ENCODE results near the gene SLC19A2.

SLC19A2 gene

DNA sequence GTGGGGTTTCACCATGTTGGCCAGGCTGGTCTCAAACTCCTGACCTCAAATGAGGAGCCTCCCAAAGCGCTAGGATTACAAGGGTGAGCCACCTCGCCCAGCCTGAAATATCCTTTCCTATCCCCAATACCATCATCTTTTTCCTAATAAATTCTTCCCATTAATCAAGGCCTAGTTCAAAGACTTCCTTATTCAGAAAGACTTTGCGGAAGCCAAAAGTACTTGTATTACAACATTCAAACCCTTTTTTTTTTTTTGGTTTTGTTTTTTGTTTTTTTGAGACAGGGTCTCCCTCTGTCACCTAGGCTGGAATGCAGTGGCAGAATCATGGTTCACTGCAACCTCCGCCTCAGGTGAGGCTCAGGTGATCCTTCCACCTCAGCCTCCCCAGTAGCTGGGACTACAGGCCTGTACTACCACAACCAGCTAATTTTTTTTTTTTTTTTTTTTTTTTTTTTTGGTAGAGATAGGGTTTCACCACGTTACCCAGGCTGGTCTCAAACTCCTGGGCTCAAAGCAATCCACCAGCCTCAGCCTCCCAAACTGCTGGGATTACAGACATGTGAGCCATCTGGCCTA, 7.6 kb downstream of the SLC19A2 start:
- H3K9me3 ChIP-seq, result no peaks in the 10 kb centered on the region
- no peak overlapping the region for H3K4me3 ChIP-seq
- peaks cover 43% of the 10 kb centered on the region for H3K4me1 ChIP-seq
- DNase-seq (ENCODE audit: low spot score in 2 of 2), result no peak
- H3K36me3 ChIP-seq (replicated peaks), result no peaks in the 10 kb centered on the region; the same call in 1 of the 2 replicates
- in situ Hi-C loops (cut with MboI; ENCODE audit: low sequenced_read_pairs), result no loop called here
- no peaks in the 10 kb centered on the region for H3K27me3 ChIP-seq (ENCODE audit: low read depth)

DNA sequence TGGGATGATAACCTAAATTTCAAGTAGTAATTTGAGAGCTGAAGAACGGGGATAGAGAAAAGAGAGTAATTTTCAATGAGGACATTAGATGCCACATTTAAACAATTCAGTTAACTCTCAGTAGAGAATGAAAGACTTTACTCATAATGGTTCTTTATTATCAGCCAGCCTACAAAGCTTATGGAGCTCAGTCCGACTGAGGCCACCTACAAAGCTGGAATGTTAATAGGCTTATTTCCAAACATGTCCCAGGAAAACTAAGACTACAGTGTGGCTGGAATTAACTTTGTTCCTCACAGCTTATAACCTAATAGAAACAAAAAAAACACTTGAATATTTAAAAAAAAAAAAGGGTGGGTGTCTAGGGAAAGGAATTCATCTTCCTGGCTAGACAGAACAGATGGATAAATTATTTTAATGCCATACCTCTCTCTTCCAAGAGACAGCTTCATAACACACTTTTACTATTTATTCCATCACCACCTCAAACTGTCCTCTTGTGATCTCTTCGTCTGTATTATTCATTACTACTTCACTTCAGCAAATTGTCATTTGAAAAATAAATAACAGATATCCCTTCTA, 9.8 kb downstream of the SLC19A2 start:
- H3K27me3 ChIP-seq (ENCODE audit: low read depth), result no peaks in the 10 kb centered on the region
- H3K9me3 ChIP-seq, result no peaks in the 10 kb centered on the region
- H3K4me1 ChIP-seq, result peaks cover 28% of the 10 kb centered on the region
- DNase-seq (ENCODE audit: low spot score in 2 of 2), result peak in 1 of 2 experiments; percentile 51
- no peaks in the 10 kb centered on the region; the same call in 1 of the 2 replicates for H3K36me3 ChIP-seq (replicated peaks)
- in situ Hi-C loops (cut with MboI; ENCODE audit: low sequenced_read_pairs), result no loop called here
- H3K4me3 ChIP-seq, result no peak overlapping the region

DNA sequence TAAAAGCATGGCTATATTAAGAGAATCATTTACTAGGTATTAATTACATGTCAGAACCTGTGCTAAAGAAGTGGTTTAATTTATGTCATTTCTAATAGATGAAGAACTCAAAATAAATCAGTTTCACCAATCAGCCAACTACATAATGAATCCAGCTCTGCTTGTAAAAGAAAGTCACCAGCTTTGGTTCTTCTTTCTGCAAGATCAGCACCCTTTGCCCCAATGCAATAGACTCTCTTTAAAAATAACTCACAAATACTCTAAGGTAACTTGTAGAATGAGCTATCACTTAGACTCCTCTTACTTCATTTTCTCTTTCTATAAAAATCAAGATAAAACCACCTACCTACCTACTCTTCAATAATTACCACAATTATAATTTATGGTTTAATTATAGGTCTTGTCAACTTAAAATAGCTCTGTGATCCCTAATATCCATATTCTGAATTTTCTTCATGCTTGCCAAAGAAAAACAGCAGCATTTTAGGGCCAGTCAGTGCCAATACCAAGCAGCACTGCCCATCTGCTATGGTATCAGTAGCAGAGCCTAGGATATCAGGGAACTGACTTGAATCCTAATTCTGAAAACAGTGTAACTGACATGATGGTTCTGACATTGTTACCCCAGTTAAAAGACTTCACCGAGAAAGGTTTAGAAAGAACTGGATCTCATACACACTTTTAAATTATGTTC, 11.3 kb downstream of the SLC19A2 start:
- in situ Hi-C loops (cut with MboI; ENCODE audit: low sequenced_read_pairs), result no loop called here
- no peak for DNase-seq (ENCODE audit: low spot score in 2 of 2)

GRCh38 chr1:169473347-169473746, 12.4 kb downstream of the SLC19A2 start:
- Histone ChIP-seq H3K27me3 (ENCODE audit: low read depth) (no peaks in the 10 kb centered on the region), H3K9me3 (no peaks in the 10 kb centered on the region), H3K36me3 (replicated peaks) (peaks cover 4% of the 10 kb centered on the region; the same call in 1 of the 2 replicates), H3K4me3 (no peak overlapping the region), H3K4me1 (peaks cover 11% of the 10 kb centered on the region)
- in situ Hi-C loops (cut with MboI; ENCODE audit: low sequenced_read_pairs), result no loop called here
- DNase-seq (ENCODE audit: low spot score in 2 of 2), result no peak

More for the DNA sequence above, 11.3 kb downstream of the SLC19A2 start:
- no peaks in the 10 kb centered on the region; the same call in 1 of the 2 replicates for H3K36me3 ChIP-seq (replicated peaks)
- no peaks in the 10 kb centered on the region for H3K27me3 ChIP-seq (ENCODE audit: low read depth)
- H3K4me1 ChIP-seq, result peaks cover 17% of the 10 kb centered on the region
- no peak overlapping the region for H3K4me3 ChIP-seq
- H3K9me3 ChIP-seq, result no peaks in the 10 kb centered on the region

- no peak for DNase-seq (ENCODE audit: low spot score in 2 of 2)
- Histone ChIP-seq H3K27me3 (ENCODE audit: low read depth) (no peaks in the 10 kb centered on the region), H3K4me3 (no peak overlapping the region), H3K9me3 (no peaks in the 10 kb centered on the region), H3K36me3 (replicated peaks) (peaks cover 4% of the 10 kb centered on the region; the same call in 1 of the 2 replicates), H3K4me1 (peaks cover 11% of the 10 kb centered on the region)
- in situ Hi-C loops (cut with MboI; ENCODE audit: low sequenced_read_pairs), result no loop called here
Observed at GRCh38 chr1:169472738-169473137, 13.0 kb downstream of the SLC19A2 start.

- Histone ChIP-seq H3K36me3 (replicated peaks) (peaks cover 16% of the 10 kb centered on the region), H3K4me3 (no peak overlapping the region), H3K27me3 (ENCODE audit: low read depth) (no peaks in the 10 kb centered on the region), H3K4me1 (no peaks in the 10 kb centered on the region), H3K9me3 (no peaks in the 10 kb centered on the region)
- in situ Hi-C loops (cut with MboI; ENCODE audit: low sequenced_read_pairs), result no loop called here
- DNase-seq (ENCODE audit: low spot score in 2 of 2), result no peak
Observed at GRCh38 chr1:169468982-169469381, 16.8 kb downstream of the SLC19A2 start.

- H3K27me3 ChIP-seq (ENCODE audit: low read depth), result no peaks in the 10 kb centered on the region
- no peak overlapping the region for H3K4me3 ChIP-seq
- no peaks in the 10 kb centered on the region for H3K4me1 ChIP-seq
- in situ Hi-C loops (cut with MboI; ENCODE audit: low sequenced_read_pairs), result no loop called here
- no peaks in the 10 kb centered on the region for H3K9me3 ChIP-seq
- H3K36me3 ChIP-seq (replicated peaks), result peaks cover 16% of the 10 kb centered on the region
- peak in 1 of 2 experiments; percentile 46 for DNase-seq (ENCODE audit: low spot score in 2 of 2)
Observed at GRCh38 chr1:169466259-169467230, 19.2 kb downstream of the SLC19A2 start.

DNA sequence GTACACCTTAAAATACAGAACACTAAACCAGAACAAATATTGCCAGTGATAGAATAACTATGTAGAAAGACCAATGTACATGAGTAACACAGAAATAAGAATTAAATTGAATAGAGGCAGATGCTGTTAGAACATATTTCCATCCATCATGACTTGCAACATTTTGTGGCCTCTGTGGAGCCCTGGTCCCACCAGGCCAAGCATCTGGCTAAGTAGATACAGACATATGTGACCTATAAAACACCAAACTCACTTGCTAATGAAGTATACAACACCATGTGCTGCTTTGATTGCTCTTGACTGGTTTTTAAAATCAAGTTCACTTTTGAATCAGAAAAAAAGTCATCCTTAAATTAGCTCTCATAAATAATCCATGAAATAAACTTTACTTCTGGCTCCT, 20.5 kb downstream of the SLC19A2 start:
- Histone ChIP-seq H3K9me3 (no peaks in the 10 kb centered on the region), H3K27me3 (ENCODE audit: low read depth) (no peaks in the 10 kb centered on the region), H3K4me3 (no peak overlapping the region), H3K36me3 (replicated peaks) (peaks cover 16% of the 10 kb centered on the region), H3K4me1 (no peaks in the 10 kb centered on the region)
- in situ Hi-C loops (cut with MboI; ENCODE audit: low sequenced_read_pairs), result no loop called here
- no peak for DNase-seq (ENCODE audit: low spot score in 2 of 2)

- no peaks in the 10 kb centered on the region for H3K9me3 ChIP-seq
- in situ Hi-C loops (cut with MboI; ENCODE audit: low sequenced_read_pairs), result no loop called here
- no peaks in the 10 kb centered on the region for H3K4me1 ChIP-seq
- no peak overlapping the region for H3K4me3 ChIP-seq
- H3K27me3 ChIP-seq (ENCODE audit: low read depth), result no peaks in the 10 kb centered on the region
- DNase-seq (ENCODE audit: low spot score in 2 of 2), result no peak
- H3K36me3 ChIP-seq (replicated peaks), result peaks cover 11% of the 10 kb centered on the region
Observed at GRCh38 chr1:169462385-169462784, 23.4 kb downstream of the SLC19A2 start.

DNA sequence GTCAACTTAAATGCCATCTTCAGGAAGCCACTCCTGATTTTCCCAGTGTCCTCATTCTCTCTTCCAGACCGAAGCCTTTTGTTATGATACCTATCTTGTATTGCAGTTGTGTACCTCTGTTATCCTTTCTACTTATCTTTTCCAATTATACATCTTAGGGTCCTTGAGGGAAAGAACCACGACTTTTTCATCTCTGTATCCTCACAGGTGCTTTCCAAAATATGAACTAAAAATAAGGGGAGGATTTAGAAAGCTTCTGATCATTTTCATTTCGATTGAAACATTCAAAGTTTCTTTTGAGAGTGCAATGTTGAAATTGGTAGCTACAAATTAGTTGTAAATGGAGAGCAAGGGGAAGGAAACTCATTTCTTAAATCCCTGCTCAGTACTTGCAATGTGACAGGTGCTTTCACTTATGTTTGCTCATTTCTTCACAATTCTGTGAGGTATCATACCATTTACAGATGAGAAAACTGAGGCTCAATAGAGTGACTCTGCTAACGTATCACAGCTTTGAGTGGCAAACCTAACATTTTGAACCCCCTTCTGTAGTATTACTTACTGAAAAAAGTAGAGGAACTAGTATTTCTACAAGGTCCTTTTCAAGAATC, 24.2 kb downstream of the SLC19A2 start:
- Histone ChIP-seq H3K36me3 (replicated peaks) (peaks cover 4% of the 10 kb centered on the region; the same call in 1 of the 2 replicates), H3K4me3 (no peak overlapping the region), H3K4me1 (no peaks in the 10 kb centered on the region), H3K27me3 (ENCODE audit: low read depth) (no peaks in the 10 kb centered on the region), H3K9me3 (no peaks in the 10 kb centered on the region)
- DNase-seq (ENCODE audit: low spot score in 2 of 2), result no peak
- in situ Hi-C loops (cut with MboI; ENCODE audit: low sequenced_read_pairs), result no loop called here

DNA sequence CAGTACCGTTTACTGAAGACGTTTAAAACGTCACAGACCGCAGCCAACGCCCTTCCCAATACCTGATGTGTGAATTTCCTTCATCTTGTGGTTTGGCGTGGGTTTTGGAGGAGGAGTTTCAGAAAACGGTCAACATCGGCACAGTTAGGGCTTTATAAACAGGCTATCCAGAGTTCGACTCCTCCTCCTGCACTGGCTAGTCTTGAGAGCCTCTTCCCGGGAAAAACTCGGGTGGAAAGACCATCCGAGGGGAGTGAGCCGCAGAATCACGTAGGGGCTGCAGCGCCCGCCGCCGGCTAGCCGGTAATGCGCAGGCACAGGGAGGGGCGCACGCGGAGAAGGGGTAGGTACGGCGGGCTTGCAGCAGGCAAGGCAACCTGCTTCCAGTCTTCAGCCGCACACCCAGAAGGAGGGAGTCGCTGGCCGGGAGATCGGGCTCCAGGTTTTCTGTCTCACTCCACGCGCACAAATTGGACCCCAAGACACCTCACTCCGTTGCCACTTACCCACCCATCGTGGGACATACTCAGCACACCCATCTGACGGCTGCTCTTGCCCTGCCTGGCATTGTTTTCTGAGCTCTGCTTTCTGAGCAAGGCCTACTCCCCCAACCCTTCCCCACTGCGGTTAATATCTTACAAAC, 25.4 kb downstream of the SLC19A2 start:
- Histone ChIP-seq H3K9me3 (no peaks in the 10 kb centered on the region), H3K36me3 (replicated peaks) (peaks cover under 1% of the 10 kb centered on the region; the same call in 1 of the 2 replicates), H3K4me3 (no peak overlapping the region), H3K4me1 (no peaks in the 10 kb centered on the region), H3K27me3 (ENCODE audit: low read depth) (no peaks in the 10 kb centered on the region)
- in situ Hi-C loops (cut with MboI; ENCODE audit: low sequenced_read_pairs), result no loop called here
- DNase-seq (ENCODE audit: low spot score in 2 of 2), result no peak

DNA sequence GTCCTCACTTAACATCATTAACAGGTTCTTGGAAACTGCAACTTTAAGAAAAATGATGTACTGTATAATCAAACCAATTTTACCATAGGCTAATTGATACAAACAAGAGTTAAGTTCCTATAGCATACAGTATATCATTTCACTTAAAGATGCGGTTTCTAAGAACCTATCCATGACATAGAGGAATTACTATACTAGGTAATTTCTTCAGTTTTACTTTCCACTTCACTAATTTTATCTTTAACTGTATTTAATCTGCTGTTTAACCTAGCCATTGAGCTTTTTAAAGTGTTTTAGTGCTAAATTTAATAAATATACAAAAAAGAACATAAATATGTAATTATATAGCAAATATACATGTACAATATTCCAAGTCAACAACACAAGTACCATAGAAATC, 28.3 kb downstream of the SLC19A2 start:
- no peak for DNase-seq (ENCODE audit: low spot score in 2 of 2)
- no peaks in the 10 kb centered on the region for H3K9me3 ChIP-seq
- H3K4me3 ChIP-seq, result no peak overlapping the region
- no peaks in the 10 kb centered on the region for H3K27me3 ChIP-seq (ENCODE audit: low read depth)
- no peaks in the 10 kb centered on the region for H3K4me1 ChIP-seq
- no peaks in the 10 kb centered on the region for H3K36me3 ChIP-seq (replicated peaks)
- in situ Hi-C loops (cut with MboI; ENCODE audit: low sequenced_read_pairs), result no loop called here

DNA sequence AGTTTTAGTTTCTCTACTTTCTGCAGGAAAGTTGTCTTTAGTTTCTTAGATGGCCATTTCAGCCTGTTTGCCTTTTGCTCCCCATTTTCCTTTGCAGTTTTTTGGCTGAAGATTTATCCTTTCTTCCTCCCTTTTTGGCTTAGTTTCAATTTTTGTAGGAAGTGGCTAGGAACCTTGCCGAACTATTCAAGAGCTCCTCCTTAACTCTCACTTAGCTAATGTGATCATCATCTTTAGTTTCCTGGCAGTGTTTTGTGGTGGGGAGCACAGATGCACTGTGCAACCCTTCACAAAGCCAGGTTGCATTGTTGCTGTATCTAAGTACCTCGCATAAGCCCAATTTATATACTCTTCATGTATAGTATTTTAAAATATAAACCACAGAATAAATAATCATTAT, 29.7 kb downstream of the SLC19A2 start:
- no peak for DNase-seq (ENCODE audit: low spot score in 2 of 2)
- in situ Hi-C loops (cut with MboI; ENCODE audit: low sequenced_read_pairs), result no loop called here
- Histone ChIP-seq H3K9me3 (no peaks in the 10 kb centered on the region), H3K27me3 (ENCODE audit: low read depth) (no peaks in the 10 kb centered on the region), H3K4me1 (no peaks in the 10 kb centered on the region), H3K4me3 (no peak overlapping the region), H3K36me3 (replicated peaks) (no peaks in the 10 kb centered on the region)
